NT2/D1 (cell line): ENCODE results near the gene IBSP.

ENCODE experiments used
- SUZ12 ChIP-seq: IDR thresholded peaks from 2 replicates; pipeline ENCODE4 v1.6.1; 2011; ENCODE audit not compliant: insufficient read length, insufficient read depth; ENCODE audit errors: extremely low read depth
- YY1 ChIP-seq: IDR thresholded peaks from 2 replicates; pipeline ENCODE4 v1.6.1; 2011; ENCODE audit not compliant: insufficient read length, insufficient read depth
- ZNF274 ChIP-seq: IDR thresholded peaks from 2 replicates; pipeline ENCODE4 v1.6.1; 2011; ENCODE audit warnings: mild to moderate bottlenecking, low read depth, low read length

DNA sequence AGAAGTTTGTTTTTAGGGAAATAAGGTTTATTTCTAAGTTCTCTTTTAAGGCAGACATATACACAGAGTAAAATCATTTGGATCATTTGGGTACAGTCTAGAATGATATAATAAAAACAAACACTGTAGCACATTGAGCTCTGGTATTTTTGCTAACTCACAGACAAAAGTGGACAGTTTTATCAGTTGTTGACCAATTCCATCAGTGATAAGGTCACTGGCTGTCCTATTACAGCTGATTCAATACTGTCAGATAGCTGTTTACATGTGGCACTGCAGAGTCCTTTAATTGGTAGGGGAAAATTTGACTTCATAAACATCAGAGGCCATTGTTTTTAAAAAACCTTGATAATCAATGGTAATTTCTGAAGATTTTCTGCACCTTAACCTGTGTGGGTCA is 3.5 kb downstream of the IBSP start:
- TF ChIP-seq YY1, result no peak
- no peak for TF ChIP-seq ZNF274
- TF ChIP-seq SUZ12, result no peak
